Right lobe of liver (tissue), 6 donors: ENCODE data around the gene ERGIC1. TPM values are rescaled to one million over a fixed set of nuclear protein-coding genes. Genes with fewer than 3 reads are reported as not detected.

ENCODE experiments used
- ATAC-seq, 4 donors: fragments of 200-7000 bp; cut with Tn5 transposase; one replicate each; pipeline ENCODE4 v1.9.1; 2020; ENCODE audit warnings: mild to moderate bottlenecking in 4 of 4, moderate library complexity in 4 of 4
- DNase-seq, 3 donors: peaks; one replicate each; pipeline ENCODE4 v3.0.0-alpha.2; 2020
- H3K27ac ChIP-seq, 3 donors: fragments of 200-600 bp; one replicate each; pipeline ENCODE4 v1.8.0; 2022
- H3K27me3 ChIP-seq, 2 donors: fragments of 200-600 bp; one replicate each; pipeline ENCODE4 v1.8.0; 2022
- H3K36me3 ChIP-seq, 4 donors: fragments of 200-600 bp; sonication (generic) in 1 of 4; one replicate each; pipeline versions ENCODE4 v1.5.1 to v1.8.0; 2017 to 2022; ENCODE audit warnings: control low read depth in 1 of 4
- H3K4me1 ChIP-seq, 4 donors: fragments of 200-600 bp; sonication (generic) in 1 of 4; one replicate each; pipeline versions ENCODE4 v1.5.1 to v1.8.0; 2017 to 2022; ENCODE audit warnings: control low read depth in 1 of 4
- H3K4me3 ChIP-seq, 3 donors: fragments of 200-600 bp; one replicate each; pipeline ENCODE4 v1.8.0; 2022
- H3K9me3 ChIP-seq, 4 donors: fragments of 200-600 bp; sonication (generic) in 1 of 4; one replicate each; pipeline versions ENCODE4 v1.5.1 to v1.8.0; 2017 to 2022; ENCODE audit warnings: control low read depth in 1 of 4
- POLR2A ChIP-seq: fragments of 450-650 bp; IDR thresholded peaks from one replicate; pipeline ENCODE4 v1.6.1; 2017; ENCODE audit warnings: antibody characterized with exemption, mild to moderate bottlenecking
- WGBS: methylation state at CpG from one replicate; pipeline ENCODE4 v1.1.6; 2018; ENCODE audit warnings: low coverage, low lambda C conversion rate; ENCODE audit not compliant: insufficient coverage; ENCODE audit errors: missing lambda C conversion rate; 5-methylcytosine and 5-hydroxymethylcytosine counted together
- intact Hi-C, 2 donors: fragments of 100-400 bp; cut with DNase I; formaldehyde crosslinking; loops; one replicate each; pipeline versions ENCODE4 v1.11.2 to v1.14.1; 2022
- total RNA-seq, 6 experiments: library from RNA; depleted of rRNA in 2 of 6; stranded (reverse); fragments of >200 nt in 2 of 6; fragmentation: NEBNext Ultra II Directional in 3 of 6; extraction: Animal tissue kit (Norgen Biotek cat#: 25700) in 3 of 6; gene quantifications; one replicate each; pipeline versions ENCODE4 v1.1.0 to v1.2.4, GENCODE V29; 2016 to 2023
- TF ChIP-seq, protein P1 (sequence below), 4 donors: fragments of 200-600 bp in 3 of 4; fragments of 450-650 bp in 1 of 4; IDR thresholded peaks; one replicate each; pipeline versions ENCODE4 v1.5.1 to v1.8.0; 2016 to 2022; ENCODE audit warnings: antibody characterized with exemption in 4 of 4, mild to moderate bottlenecking in 2 of 4
- donor health status: DM: no; HTN: yes; CAD: no.
- donor health status: DM: no; HTN: no; CAD: no.
- donor health status: DM: no; HTN: no; CAD: no.
- donor health status: DM: no; HTN: yes; CAD: no.
- donor health status: DM: no; HTN: yes; CAD: no.

The ERGIC1 gene
- total RNA-seq, 6 experiments from 2014 or later, result 103 to 264 (median 154) TPM

DNA sequence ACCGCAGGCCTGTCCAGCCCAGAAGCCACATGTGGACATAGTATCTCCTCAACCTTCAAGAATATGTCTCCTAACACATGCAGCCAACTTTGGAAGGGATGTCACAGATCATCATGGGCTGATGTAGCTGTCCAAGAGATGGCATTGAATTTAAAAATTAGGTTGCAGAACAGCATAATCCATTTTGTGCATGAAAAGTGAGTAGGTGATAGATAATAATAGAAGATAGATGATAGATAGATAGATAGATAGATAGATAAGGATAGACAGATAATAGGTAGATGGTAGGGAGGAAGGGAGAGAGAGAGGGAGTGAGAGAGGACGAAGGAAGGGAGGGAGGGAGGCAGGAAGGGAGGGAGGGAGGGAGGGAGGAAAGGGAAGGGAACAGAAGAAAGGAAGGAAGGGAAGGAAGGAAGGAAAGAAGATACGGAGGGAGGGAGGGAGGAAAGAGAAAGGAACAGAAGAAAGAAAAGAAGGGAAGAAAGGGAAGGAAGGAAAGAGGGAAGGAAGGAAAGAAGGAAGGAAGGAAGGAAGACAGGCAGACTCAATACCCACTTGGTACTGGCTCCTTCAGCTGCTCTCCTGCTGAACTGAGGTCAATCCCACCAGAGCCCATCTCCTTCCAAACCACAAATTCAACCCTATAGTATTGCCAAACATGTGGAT is 28.9 kb upstream of the ERGIC1 start:
- Histone ChIP-seq H3K4me3 (no peak overlapping the region), H3K4me1 (peaks cover 0 to 8% (median 2%) of the 10 kb centered on the region in 4 donors), H3K27me3 (no peaks in the 10 kb centered on the region), H3K27ac (no peak overlapping the region), H3K9me3 (no peaks in the 10 kb centered on the region), H3K36me3 (no peaks in the 10 kb centered on the region)
- 62% methylated on average over 2 of the region's 3 CpGs for WGBS
- ATAC-seq (no peak), DNase-seq (no peak)
- intact Hi-C loops, result no loop called here
- TF ChIP-seq, protein P1, sequence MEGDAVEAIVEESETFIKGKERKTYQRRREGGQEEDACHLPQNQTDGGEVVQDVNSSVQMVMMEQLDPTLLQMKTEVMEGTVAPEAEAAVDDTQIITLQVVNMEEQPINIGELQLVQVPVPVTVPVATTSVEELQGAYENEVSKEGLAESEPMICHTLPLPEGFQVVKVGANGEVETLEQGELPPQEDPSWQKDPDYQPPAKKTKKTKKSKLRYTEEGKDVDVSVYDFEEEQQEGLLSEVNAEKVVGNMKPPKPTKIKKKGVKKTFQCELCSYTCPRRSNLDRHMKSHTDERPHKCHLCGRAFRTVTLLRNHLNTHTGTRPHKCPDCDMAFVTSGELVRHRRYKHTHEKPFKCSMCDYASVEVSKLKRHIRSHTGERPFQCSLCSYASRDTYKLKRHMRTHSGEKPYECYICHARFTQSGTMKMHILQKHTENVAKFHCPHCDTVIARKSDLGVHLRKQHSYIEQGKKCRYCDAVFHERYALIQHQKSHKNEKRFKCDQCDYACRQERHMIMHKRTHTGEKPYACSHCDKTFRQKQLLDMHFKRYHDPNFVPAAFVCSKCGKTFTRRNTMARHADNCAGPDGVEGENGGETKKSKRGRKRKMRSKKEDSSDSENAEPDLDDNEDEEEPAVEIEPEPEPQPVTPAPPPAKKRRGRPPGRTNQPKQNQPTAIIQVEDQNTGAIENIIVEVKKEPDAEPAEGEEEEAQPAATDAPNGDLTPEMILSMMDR (IDR thresholded peaks at IDR 0.05), result no peak
- TF ChIP-seq POLR2A, result no peak

DNA sequence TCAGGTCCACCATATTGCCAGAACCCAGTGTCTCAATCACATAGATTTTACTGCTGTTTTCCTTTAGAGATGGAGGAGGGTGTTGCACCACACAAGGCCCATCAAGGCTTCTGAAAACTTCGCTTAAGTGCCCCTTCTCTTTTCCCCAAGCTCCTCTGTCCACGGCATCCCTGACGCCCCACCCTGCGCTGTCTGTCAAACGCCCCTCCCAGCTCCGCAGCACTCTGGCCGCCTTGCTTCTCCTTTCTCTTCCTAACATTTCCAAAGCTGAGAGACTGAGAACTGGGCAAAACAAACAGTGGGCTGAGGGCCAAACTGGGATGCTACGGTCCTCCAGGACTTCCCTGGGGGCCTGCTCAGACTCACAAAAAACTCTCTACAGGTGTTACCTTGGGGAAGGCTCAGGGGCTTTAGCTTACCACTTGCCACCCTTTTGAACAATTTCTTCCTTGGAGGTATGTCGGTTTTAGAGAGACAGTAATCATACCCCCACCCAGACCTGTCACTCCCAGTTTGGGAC is 28.3 kb upstream of the ERGIC1 start:
- intact Hi-C loops, result no loop called here
- ATAC-seq, result peak in 2 of 4 donors; percentile 22 to 35
- 87% methylated on average over 8 of the region's 9 CpGs for WGBS

DNA sequence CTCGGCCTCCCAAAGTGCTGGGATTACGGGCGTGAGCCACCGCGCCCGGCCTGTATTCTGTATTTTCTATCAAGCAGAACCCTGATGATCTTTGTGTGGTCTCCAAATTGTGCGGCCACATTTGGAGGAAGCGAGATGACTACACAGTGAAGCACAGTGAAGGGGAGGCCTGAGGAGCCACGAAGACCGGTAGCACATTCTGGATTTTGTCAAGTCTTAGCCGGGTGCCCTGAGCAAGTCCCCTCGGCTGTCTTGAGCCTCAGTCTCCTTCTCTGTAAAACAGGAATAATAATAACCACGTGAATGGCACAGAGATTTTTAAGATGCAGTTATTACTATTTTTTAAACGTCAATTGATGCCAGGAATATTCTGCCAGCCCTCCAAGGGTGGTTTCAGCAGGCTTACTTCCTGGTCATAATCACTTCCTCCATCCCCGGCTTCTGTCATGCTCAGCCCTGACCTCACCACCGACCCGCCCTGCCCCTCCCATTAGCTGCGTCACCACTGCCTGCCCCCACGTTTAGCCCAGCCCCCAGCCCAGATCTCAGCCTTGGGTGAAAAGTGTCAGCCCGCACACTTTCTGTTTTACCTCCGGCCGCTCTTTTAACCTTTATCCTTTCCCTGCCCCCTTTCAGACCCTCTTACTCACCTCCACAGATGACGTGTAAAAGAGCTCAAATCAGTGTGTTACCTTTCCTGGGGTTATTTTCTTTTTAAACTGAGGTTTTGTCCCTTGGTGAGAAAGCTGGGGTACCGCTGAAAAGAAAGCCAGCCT is 27.0 kb upstream of the ERGIC1 start:
- WGBS, result 48% methylated on average over 22 of the region's 24 CpGs
- Histone ChIP-seq H3K27me3 (no peaks in the 10 kb centered on the region), H3K9me3 (no peaks in the 10 kb centered on the region), H3K36me3 (no peaks in the 10 kb centered on the region), H3K4me1 (peaks cover 0 to 8% (median 2%) of the 10 kb centered on the region in 4 donors), H3K27ac (peak overlapping the region; percentile 78 to 88 (median 80)), H3K4me3 (peak overlapping the region in 2 of 3 donors; percentile 25 to 31)
- TF ChIP-seq POLR2A, result peak; percentile 83
- TF ChIP-seq, protein P1 (IDR thresholded peaks at IDR 0.05), result no peak
- intact Hi-C loops, result no loop called here
- DNase-seq (peak; percentile 95 to 97 (median 97)), ATAC-seq (peak; percentile 96 to 99 (median 98))

More for the DNA sequence above, 28.3 kb upstream of the ERGIC1 start:
- TF ChIP-seq POLR2A, result no peak
- TF ChIP-seq, protein P1 (IDR thresholded peaks at IDR 0.05), result no peak
- H3K4me3 ChIP-seq, result no peak overlapping the region
- no peak for DNase-seq
- H3K27ac ChIP-seq, result peak overlapping the region in 1 of 3 donors; percentile 22
- H3K36me3 ChIP-seq, result no peaks in the 10 kb centered on the region
- H3K4me1 ChIP-seq, result peaks cover 0 to 8% (median 2%) of the 10 kb centered on the region in 4 donors
- no peaks in the 10 kb centered on the region for H3K9me3 ChIP-seq
- no peaks in the 10 kb centered on the region for H3K27me3 ChIP-seq

DNA sequence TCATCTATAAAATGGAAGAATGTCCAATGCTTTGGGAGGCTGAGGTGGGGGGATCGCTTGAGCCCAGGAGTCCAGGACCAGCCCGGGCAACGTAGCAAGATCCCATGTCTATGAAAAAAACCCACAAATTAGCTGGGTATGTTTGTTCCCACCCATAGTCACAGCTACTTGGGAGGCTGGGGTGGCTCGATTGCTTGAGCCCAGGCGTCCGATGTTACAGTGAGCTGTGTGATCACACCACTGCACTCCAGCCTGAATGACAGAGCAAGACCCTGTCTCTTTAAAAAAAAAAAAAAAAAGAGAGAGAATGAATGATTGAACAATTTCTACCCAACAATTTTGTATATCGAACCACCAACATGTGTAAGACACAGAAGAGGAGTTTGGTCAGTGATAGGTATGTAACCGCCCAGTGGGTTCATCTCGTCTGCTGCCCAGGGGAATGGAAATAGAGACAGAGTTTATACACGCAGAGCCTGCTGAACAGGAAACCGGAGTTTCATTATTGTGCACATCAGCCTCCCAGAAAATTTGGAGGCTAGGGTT is 26.2 kb upstream of the ERGIC1 start:
- Histone ChIP-seq H3K27me3 (no peaks in the 10 kb centered on the region), H3K4me3 (peak overlapping the region in 2 of 3 donors; percentile 25 to 31), H3K27ac (peak overlapping the region; percentile 78 to 88 (median 80)), H3K36me3 (no peaks in the 10 kb centered on the region), H3K9me3 (no peaks in the 10 kb centered on the region), H3K4me1 (peaks cover 0 to 8% (median 2%) of the 10 kb centered on the region in 4 donors)
- no peak for DNase-seq
- 82% methylated on average over 10 of the region's 11 CpGs for WGBS
- ATAC-seq, result peak; percentile 5 to 40 (median 18)
- intact Hi-C loops, result no loop called here
- TF ChIP-seq, protein P1 (IDR thresholded peaks at IDR 0.05), result no peak
- TF ChIP-seq POLR2A, result no peak
